GM06990 (cell line): ENCODE data around the gene ANAPC16.

Source experiments
- DNase-seq: peaks from one replicate; pipeline ENCODE4 v3.0.0-alpha.2; 2011; ENCODE audit not compliant: insufficient read length; ENCODE audit errors: extremely low read depth
- H3K27me3 ChIP-seq: replicated peaks from 2 replicates; pipeline ENCODE4 v1.6.0; 2011; ENCODE audit warnings: low read length; ENCODE audit not compliant: control insufficient read depth, insufficient read depth
- H3K36me3 ChIP-seq: 2 replicates; pipeline ENCODE4 v1.5.1; 2011; ENCODE audit warnings: low read length; ENCODE audit not compliant: control insufficient read depth, insufficient read depth
- H3K4me3 ChIP-seq: replicated peaks from 2 replicates; pipeline ENCODE4 v1.5.1; 2011; ENCODE audit warnings: low read depth, mild to moderate bottlenecking, control low read depth, low read length
- CTCF ChIP-seq: IDR thresholded peaks from 2 replicates; pipeline ENCODE4 v1.5.1; 2011; ENCODE audit warnings: low read length, control low read depth, mild to moderate bottlenecking, inconsistent platforms; ENCODE audit not compliant: insufficient read depth, poor library complexity, severe bottlenecking

Gene ANAPC16

GRCh38 chr10:72215611-72216549 lies at the start of gene ANAPC16, which contains the start of gene ASCC1:
Gene ANAPC16 (plus strand): TSS chr10:72216012. CDS start chr10:72223915, 7,903 bp downstream.
Gene ASCC1 (minus strand): TSS chr10:72216276. CDS start chr10:72213298, 2,978 bp downstream.
- TF ChIP-seq CTCF: no peak
- Histone ChIP-seq H3K27me3 (no peaks in the 10 kb centered on the region), H3K36me3 (peaks cover 2% of the 10 kb centered on the region), H3K4me3 (peak within 1 kb of the TSS; percentile 91)
- peak; percentile 97 for DNase-seq

- no peak for DNase-seq
- Histone ChIP-seq H3K27me3 (no peaks in the 10 kb centered on the region), H3K36me3 (no peaks in the 10 kb centered on the region), H3K4me3 (no peak overlapping the region)
- no peak for TF ChIP-seq CTCF
Observed at GRCh38 chr10:72167118-72167517, 48.7 kb upstream of the ANAPC16 start.

- no peak for DNase-seq
- H3K27me3 ChIP-seq: no peaks in the 10 kb centered on the region
- H3K36me3 ChIP-seq: no peaks in the 10 kb centered on the region
- no peak for TF ChIP-seq CTCF
- H3K4me3 ChIP-seq: no peak overlapping the region
Observed at GRCh38 chr10:72170263-72170662, 45.5 kb upstream of the ANAPC16 start.

- no peak for TF ChIP-seq CTCF
- Histone ChIP-seq H3K4me3 (no peak overlapping the region), H3K27me3 (no peaks in the 10 kb centered on the region), H3K36me3 (no peaks in the 10 kb centered on the region)
- DNase-seq: no peak
Observed at GRCh38 chr10:72170733-72171132, 45.1 kb upstream of the ANAPC16 start.

- no peak overlapping the region for H3K4me3 ChIP-seq
- no peak for DNase-seq
- no peak for TF ChIP-seq CTCF
Observed at GRCh38 chr10:72171175-72171630, 44.6 kb upstream of the ANAPC16 start.

GRCh38 chr10:72173262-72173618 lies 42.6 kb upstream of the ANAPC16 start:
- Histone ChIP-seq H3K27me3 (no peaks in the 10 kb centered on the region), H3K4me3 (no peak overlapping the region), H3K36me3 (no peaks in the 10 kb centered on the region)
- no peak for TF ChIP-seq CTCF
- no peak for DNase-seq

More at GRCh38 chr10:72171175-72171630, 44.6 kb upstream of the ANAPC16 start:
- Histone ChIP-seq H3K27me3 (no peaks in the 10 kb centered on the region), H3K36me3 (no peaks in the 10 kb centered on the region)
